ENCODE measurements around the gene C6orf52.

Gene C6orf52

DNA sequence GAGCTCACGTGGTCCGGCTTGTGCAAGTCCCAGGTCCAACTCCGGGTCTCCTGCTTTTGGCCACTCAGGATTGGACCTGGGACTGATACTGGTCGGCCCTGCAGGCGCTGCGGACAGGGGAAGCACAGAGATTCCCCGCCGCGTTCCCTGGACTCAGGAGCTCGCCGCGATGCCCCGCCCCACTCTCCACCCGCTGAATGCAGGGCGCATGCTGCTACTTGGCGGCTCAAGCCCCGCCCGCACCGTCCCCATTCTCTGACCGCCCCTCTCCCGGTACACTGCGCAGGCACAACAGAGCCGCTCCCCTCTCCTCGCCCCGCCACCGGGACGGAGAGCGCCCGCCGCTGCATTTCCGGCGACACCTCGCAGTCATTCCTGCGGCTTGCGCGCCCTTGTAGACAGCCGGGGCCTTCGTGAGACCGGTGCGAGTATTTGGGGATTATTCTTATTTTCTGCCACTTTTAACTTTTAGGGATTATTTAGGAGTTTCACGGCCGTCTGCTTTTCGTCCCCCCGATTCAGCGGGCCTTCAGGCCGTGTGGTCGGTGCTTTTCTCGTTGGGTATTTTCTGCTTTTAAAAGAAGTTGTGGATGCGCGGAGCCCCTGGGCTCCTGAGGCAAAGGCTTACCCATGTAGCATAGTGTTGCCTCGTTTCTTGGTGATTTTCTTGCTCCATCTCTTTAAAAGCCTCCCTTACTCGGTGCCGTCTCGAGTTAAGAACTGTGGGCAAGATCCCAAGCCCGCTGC, 28.6 kb upstream of the C6orf52 start, which contains the start of gene TMEM14C (continued):
- TF ChIP-seq, protein P1, sequence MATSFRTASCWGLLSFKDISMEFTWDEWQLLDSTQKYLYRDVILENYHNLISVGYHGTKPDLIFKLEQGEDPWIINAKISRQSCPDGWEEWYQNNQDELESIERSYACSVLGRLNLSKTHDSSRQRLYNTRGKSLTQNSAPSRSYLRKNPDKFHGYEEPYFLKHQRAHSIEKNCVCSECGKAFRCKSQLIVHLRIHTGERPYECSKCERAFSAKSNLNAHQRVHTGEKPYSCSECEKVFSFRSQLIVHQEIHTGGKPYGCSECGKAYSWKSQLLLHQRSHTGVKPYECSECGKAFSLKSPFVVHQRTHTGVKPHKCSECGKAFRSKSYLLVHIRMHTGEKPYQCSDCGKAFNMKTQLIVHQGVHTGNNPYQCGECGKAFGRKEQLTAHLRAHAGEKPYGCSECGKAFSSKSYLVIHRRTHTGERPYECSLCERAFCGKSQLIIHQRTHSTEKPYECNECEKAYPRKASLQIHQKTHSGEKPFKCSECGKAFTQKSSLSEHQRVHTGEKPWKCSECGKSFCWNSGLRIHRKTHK (tag by site-specific recombination; IDR thresholded peaks at IDR 0.05) = no peak
- TF ChIP-seq ZNF19 (tag by site-specific recombination; IDR thresholded peaks at IDR 0.05; ENCODE audit: low read depth) (no peak), ZNF843 (tag by site-specific recombination; IDR thresholded peaks at IDR 0.05) (0 out of 2 replicates have a peak, but pooled peaks have one; percentile 32), SP7 (tag by site-specific recombination; IDR thresholded peaks at IDR 0.05) (peak; percentile 43; the same call in 1 of the 2 replicates), ZXDB (tag by site-specific recombination; IDR thresholded peaks at IDR 0.05) (0 out of 2 replicates have a peak, but pooled peaks have one; percentile 65), GLIS1 (tag by site-specific recombination; IDR thresholded peaks at IDR 0.05) (peak; percentile 28; the same call in 1 of the 2 replicates), KLF1 (tag by site-specific recombination; IDR thresholded peaks at IDR 0.05) (peak; percentile 54), IKZF3 (tag by site-specific recombination; IDR thresholded peaks at IDR 0.05) (peak; percentile 92), ZNF155 (tag by site-specific recombination; IDR thresholded peaks at IDR 0.05) (no peak), ZNF785 (tag by site-specific recombination; IDR thresholded peaks at IDR 0.05) (no peak), ZBTB7A (tag by site-specific recombination; IDR thresholded peaks at IDR 0.05; ENCODE audit: low read depth) (no peak), ZNF391 (tag by site-specific recombination; IDR thresholded peaks at IDR 0.05; ENCODE audit: borderline replicate concordance, low read depth) (peak; percentile 36; the same call in 1 of the 2 replicates), MZF1 (tag by site-specific recombination; IDR thresholded peaks at IDR 0.05; ENCODE audit: borderline replicate concordance) (no peak), YY2 (tag by site-specific recombination; IDR thresholded peaks at IDR 0.05) (no peak), ZNF544 (tag by site-specific recombination; IDR thresholded peaks at IDR 0.05) (no peak), BCL11A (tag by site-specific recombination; IDR thresholded peaks at IDR 0.05; ENCODE audit: low read depth) (no peak), ZNF596 (tag by site-specific recombination; IDR thresholded peaks at IDR 0.05) (no peak), WT1 (tag by site-specific recombination; IDR thresholded peaks at IDR 0.05) (no peak; the same call in 1 of the 2 replicates), ZNF521 (tag by site-specific recombination; IDR thresholded peaks at IDR 0.05) (no peak), ZNF623 (tag by site-specific recombination; IDR thresholded peaks at IDR 0.05) (no peak), ZNF175 (tag by site-specific recombination; IDR thresholded peaks at IDR 0.05) (no peak), ZNF202 (tag by site-specific recombination; IDR thresholded peaks at IDR 0.05; ENCODE audit: borderline replicate concordance) (no peak), ZNF585B (tag by site-specific recombination; IDR thresholded peaks at IDR 0.05) (no peak)
- TF ChIP-seq, protein P2, sequence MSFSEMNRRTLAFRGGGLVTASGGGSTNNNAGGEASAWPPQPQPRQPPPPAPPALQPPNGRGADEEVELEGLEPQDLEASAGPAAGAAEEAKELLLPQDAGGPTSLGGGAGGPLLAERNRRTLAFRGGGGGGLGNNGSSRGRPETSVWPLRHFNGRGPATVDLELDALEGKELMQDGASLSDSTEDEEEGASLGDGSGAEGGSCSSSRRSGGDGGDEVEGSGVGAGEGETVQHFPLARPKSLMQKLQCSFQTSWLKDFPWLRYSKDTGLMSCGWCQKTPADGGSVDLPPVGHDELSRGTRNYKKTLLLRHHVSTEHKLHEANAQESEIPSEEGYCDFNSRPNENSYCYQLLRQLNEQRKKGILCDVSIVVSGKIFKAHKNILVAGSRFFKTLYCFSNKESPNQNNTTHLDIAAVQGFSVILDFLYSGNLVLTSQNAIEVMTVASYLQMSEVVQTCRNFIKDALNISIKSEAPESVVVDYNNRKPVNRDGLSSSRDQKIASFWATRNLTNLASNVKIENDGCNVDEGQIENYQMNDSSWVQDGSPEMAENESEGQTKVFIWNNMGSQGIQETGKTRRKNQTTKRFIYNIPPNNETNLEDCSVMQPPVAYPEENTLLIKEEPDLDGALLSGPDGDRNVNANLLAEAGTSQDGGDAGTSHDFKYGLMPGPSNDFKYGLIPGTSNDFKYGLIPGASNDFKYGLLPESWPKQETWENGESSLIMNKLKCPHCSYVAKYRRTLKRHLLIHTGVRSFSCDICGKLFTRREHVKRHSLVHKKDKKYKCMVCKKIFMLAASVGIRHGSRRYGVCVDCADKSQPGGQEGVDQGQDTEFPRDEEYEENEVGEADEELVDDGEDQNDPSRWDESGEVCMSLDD (tag by site-specific recombination; IDR thresholded peaks at IDR 0.05) = 0 out of 2 replicates have a peak, but pooled peaks have one; percentile 55
- TF ChIP-seq, protein P3, sequence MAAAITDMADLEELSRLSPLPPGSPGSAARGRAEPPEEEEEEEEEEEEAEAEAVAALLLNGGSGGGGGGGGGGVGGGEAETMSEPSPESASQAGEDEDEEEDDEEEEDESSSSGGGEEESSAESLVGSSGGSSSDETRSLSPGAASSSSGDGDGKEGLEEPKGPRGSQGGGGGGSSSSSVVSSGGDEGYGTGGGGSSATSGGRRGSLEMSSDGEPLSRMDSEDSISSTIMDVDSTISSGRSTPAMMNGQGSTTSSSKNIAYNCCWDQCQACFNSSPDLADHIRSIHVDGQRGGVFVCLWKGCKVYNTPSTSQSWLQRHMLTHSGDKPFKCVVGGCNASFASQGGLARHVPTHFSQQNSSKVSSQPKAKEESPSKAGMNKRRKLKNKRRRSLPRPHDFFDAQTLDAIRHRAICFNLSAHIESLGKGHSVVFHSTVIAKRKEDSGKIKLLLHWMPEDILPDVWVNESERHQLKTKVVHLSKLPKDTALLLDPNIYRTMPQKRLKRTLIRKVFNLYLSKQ (tag by site-specific recombination; IDR thresholded peaks at IDR 0.05; ENCODE audit: borderline replicate concordance) = no peak
- TF ChIP-seq, protein P4, sequence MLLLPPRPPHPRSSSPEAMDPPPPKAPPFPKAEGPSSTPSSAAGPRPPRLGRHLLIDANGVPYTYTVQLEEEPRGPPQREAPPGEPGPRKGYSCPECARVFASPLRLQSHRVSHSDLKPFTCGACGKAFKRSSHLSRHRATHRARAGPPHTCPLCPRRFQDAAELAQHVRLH (tag by site-specific recombination; IDR thresholded peaks at IDR 0.05) = no peak
- TF ChIP-seq, protein P5, sequence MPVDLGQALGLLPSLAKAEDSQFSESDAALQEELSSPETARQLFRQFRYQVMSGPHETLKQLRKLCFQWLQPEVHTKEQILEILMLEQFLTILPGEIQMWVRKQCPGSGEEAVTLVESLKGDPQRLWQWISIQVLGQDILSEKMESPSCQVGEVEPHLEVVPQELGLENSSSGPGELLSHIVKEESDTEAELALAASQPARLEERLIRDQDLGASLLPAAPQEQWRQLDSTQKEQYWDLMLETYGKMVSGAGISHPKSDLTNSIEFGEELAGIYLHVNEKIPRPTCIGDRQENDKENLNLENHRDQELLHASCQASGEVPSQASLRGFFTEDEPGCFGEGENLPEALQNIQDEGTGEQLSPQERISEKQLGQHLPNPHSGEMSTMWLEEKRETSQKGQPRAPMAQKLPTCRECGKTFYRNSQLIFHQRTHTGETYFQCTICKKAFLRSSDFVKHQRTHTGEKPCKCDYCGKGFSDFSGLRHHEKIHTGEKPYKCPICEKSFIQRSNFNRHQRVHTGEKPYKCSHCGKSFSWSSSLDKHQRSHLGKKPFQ (tag by site-specific recombination; IDR thresholded peaks at IDR 0.05) = peak; percentile 30; the same call in 1 of the 2 replicates
- TF ChIP-seq, protein P6, sequence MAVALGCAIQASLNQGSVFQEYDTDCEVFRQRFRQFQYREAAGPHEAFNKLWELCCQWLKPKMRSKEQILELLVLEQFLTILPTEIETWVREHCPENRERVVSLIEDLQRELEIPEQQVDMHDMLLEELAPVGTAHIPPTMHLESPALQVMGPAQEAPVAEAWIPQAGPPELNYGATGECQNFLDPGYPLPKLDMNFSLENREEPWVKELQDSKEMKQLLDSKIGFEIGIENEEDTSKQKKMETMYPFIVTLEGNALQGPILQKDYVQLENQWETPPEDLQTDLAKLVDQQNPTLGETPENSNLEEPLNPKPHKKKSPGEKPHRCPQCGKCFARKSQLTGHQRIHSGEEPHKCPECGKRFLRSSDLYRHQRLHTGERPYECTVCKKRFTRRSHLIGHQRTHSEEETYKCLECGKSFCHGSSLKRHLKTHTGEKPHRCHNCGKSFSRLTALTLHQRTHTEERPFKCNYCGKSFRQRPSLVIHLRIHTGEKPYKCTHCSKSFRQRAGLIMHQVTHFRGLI (tag by site-specific recombination; IDR thresholded peaks at IDR 0.05) = no peak
- TF ChIP-seq, protein P7, sequence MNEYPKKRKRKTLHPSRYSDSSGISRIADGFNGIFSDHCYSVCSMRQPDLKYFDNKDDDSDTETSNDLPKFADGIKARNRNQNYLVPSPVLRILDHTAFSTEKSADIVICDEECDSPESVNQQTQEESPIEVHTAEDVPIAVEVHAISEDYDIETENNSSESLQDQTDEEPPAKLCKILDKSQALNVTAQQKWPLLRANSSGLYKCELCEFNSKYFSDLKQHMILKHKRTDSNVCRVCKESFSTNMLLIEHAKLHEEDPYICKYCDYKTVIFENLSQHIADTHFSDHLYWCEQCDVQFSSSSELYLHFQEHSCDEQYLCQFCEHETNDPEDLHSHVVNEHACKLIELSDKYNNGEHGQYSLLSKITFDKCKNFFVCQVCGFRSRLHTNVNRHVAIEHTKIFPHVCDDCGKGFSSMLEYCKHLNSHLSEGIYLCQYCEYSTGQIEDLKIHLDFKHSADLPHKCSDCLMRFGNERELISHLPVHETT (tag by site-specific recombination; IDR thresholded peaks at IDR 0.05) = no peak; the same call in 1 of the 2 replicates
